ENCODE results near the gene SPATA18.

Gene SPATA18

GRCh38 chr4:52051213-52051614 is at the start of gene SPATA18:
SPATA18 (plus strand) TSS chr4:52051304; CDS start chr4:52051705, 401 bp downstream.
- DNase-seq (peak; percentile 11), ATAC-seq (no peak)

GRCh38 chr4:52001616-52002015 is 49.5 kb upstream of the SPATA18 start:
- ATAC-seq: no peak
- no peak for DNase-seq

DNA sequence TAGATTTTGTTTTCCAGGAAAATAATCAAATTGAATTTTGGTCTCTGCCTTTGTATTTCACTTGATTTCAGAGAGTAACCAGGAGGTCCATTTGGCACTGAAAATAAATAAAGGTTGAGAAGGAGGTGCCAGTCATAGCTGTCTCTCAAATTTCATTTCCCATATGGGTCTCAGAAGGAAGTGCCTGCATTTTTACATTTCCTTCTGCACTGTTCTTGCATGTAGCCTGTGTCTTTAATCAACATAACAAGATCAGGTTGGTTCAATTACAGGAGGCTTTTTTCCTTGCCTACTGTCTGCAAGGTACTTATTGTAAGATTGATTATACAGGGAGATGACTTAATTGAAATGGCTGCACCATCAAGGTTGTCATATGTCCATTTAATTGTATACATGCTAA is 46.7 kb upstream of the SPATA18 start:
- no peak for DNase-seq
- ATAC-seq: no peak

GRCh38 chr4:52005604-52006273 is 45.4 kb upstream of the SPATA18 start:
- DNase-seq: no peak
- ATAC-seq: no peak

DNA sequence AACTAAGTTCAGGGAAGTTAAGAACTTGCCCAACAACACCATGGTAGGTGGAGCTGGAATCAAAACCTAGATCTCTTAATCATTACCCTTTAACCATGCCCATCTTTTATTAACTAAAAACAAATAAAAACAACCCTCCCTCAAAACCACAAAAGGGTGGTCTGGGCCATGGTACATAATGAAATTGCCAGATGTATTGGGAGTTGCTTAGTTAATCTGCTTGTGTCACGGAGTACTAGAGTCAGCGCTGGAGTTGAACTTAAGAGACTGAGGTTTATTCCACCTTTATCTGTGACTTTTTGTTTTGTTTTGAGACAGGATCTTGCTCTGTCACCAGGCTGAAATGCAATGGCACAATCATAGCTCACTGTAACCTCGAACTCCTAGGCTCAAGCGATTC is 44.2 kb upstream of the SPATA18 start:
- DNase-seq (no peak), ATAC-seq (no peak)

DNA sequence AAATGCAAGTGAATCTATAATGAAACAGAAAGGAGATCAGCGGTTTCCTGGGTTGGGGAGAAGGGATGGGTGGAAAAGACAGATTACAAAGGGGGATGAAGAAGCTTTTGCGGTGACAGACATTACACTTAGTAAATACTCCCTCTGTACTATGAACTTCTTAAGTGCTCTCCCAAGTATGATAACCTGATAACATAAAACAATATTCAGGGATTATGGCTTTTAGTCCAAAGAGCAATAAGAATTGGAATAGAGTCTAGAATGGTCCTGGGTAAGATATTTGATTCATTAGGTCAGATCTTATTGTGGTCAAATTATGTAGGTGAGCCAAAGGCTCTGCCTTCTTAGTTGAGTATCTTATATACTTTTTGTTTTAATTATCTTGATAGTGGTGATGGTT is 40.1 kb upstream of the SPATA18 start:
- ATAC-seq (no peak), DNase-seq (no peak)

DNA sequence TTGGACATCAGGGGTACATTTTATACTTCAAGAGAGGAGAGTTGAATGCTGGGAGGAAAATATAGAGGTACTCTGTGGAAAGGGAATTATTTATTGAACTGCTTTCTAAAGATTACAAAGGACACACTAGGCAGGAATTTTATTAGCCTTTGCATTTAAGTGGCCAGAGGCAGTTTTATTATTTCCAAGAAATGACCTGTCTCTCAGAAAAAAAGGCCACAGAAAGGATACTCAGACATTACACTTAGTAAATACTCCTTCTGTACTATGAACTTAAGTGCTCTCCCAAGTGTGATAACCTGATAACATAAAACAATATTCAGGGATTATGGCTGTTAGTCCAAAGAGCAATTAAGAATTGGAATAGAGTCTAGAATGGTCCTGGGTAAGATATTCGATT is 38.5 kb upstream of the SPATA18 start:
- DNase-seq (no peak), ATAC-seq (no peak)

GRCh38 chr4:52014903-52015302 is 36.2 kb upstream of the SPATA18 start:
- no peak for ATAC-seq
- DNase-seq: no peak

DNA sequence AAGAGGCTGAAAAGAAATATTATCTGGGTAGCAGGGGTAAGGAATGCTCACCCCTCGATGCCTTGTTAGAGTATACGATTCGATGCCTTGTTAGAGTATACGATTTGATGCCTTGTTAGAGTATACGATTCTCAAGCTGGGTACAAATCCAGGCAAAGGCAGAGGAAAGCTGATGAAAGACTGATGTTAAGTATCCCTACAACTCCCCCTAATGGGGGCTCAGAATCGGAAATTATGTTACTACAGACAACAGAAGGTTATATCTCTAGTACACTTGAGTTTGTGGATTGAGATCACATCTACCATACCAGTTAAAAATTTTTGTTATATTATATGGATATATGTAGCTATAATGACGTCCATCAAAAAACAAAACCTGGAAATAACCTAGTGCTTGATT is 35.7 kb upstream of the SPATA18 start:
- no peak for ATAC-seq
- no peak for DNase-seq

DNA sequence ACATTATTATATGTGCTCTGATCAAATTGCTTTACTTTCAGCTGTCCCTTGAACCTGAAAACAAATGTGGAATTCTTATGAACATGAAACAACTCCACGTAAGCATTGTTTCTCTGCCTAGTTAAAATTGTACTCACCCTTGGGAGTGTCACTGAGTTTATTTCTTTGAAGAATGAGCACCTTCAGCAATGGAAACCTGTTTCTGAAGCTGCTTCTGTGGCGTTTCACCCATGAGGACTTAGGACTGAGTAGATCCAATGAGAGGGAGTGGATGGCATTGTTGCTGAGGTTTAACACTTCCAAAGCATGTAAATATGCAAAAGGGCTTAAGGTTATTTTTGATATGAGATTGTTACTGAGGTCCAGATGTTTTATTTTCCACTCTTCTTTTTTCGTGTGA is 34.1 kb upstream of the SPATA18 start:
- DNase-seq (no peak), ATAC-seq (no peak)

DNA sequence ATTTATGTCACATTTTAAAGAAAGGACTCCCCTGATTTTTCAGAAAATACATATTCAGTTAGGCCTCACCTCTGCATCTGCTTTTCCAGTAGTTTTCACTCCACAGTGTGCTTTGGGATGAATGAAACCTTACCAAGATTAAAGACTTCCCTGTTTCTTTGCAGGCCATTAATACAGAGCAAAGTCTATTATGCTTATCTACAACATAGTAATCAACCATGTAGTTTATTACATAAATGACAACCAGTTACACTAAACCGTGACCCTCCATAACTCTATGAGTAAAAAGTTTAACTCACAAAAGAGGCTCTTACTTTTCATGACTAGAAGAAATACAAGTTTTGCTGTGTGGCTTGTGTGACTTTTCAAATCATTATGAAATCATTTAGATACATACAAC is 33.3 kb upstream of the SPATA18 start:
- ATAC-seq (no peak), DNase-seq (no peak)

- ATAC-seq: no peak
- DNase-seq: no peak
Observed at GRCh38 chr4:52019936-52020657, 31.0 kb upstream of the SPATA18 start, which contains the start of gene LRRC66. LRRC66 (minus strand) TSS chr4:52020363; CDS start chr4:52017613, 2,750 bp downstream.

GRCh38 chr4:52028970-52029369 is 22.1 kb upstream of the SPATA18 start:
- DNase-seq: no peak
- no peak for ATAC-seq

DNA sequence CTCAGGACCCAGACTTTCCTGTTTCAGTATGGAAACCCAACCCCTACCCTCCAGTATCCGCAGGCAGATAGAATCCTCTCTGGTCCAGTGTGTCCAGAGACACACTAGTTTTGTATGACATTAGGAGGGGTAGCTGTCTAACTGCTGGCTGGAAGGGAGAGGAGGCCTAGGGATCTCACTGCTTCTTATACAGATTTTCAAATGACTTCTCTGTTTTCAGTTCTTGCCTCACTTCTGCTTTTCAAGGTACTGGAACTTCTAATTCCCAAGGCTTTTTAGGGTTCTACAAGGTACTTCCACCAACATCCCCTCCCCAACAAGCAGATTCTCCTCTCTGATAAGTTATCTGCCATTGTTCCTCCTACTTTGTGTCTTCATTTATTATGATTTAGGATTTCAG is 19.1 kb upstream of the SPATA18 start:
- ATAC-seq: no peak

DNA sequence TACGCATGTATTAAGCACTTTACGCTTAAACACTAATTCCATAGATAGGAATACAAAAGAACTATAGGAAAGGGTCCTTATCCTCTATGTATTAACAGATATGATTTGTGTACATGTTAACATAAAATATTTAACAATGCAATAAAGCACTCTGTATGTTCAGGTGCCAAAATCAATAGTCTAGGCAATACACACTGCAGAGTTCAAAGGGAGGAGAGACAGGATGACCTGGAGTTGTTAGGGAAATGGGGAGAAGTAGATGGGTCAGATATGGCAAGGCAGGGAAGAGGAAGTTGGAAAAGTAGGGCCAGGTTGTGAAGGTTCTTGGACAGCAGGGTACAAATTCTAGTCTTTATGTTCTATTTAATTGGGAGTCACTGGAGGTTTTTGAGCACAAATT is 15.9 kb upstream of the SPATA18 start:
- ATAC-seq (no peak), DNase-seq (no peak)

More for the DNA sequence above, 19.1 kb upstream of the SPATA18 start:
- DNase-seq: no peak

GRCh38 chr4:52036886-52037530 is 14.1 kb upstream of the SPATA18 start:
- ATAC-seq: no peak

DNA sequence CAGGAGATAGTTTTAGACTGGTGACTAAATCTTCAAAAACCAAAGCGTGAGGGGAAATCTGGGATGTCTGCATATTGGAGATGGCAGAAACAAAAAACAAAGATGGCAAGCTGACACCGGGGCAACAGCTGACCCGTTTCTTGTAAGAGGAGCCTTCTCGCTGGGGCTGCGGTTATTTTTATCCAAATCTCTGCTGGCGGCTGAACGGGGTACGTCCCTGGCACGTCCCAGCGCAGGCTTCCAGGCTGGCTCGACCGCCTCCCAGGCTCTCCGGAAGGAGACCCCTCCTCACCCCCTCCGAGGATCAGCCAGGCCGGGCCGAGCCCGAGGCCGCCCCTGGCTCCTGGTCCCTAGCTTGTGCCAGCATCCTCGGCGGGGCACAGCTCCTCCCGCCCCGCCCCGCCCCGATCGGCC is 13.4 kb upstream of the SPATA18 start:
- DNase-seq: no peak
- ATAC-seq: peak; percentile 47

More at GRCh38 chr4:52036886-52037530, 14.1 kb upstream of the SPATA18 start:
- no peak for DNase-seq

- peak; percentile 80 for DNase-seq
- ATAC-seq: peak; percentile 93
Observed at GRCh38 chr4:52038103-52038912, 12.8 kb upstream of the SPATA18 start, which contains the start of gene SGCB. SGCB (minus strand) TSS chr4:52038299; CDS start chr4:52038259, 40 bp downstream.

- no peak for ATAC-seq
- no peak for DNase-seq
Observed at GRCh38 chr4:52045028-52045427, 6.1 kb upstream of the SPATA18 start.

GRCh38 chr4:52049266-52049665 is 1.8 kb upstream of the SPATA18 start:
- DNase-seq (no peak), ATAC-seq (no peak)

DNA sequence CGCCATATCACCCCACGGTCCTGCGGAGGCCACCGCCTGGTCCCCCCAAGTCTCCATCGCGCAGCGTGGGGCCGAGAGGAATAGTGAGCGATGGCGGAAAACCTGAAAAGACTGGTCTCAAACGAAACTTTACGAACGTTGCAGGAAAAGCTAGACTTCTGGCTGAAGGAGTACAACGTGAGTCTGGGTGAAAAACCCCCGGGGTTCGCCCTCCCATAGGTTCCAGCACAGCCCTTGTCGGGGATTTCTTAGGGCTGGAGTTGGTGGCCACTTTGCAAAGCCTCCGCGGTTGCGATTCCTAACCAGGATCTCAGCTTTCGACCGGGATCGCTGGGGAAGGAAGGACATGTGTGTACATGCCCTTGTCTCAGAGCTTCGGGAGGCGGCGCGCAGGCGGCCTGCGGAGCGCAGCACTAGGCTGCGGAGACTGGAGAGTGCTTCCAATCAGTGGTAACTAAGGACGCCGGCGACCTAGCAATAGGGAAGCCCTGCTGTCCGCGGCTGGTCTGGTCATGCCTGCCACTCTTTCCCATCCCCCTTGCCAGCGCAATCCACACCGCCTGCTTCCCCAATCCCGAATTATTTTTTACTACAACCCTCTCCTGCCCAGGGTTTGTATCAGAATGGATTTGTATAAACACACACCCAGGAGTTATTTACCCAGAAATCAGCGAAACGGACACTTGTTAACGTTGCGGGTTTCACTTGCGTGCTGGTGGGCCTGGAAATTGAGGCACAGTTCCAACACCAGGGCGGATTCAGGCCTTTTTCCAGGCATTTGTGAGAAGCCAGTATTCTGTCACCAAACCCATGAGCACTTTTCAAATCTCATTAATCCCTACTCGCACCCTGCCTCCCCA is 741 bp downstream of the SPATA18 start:
- DNase-seq: peak; percentile 16
- ATAC-seq: peak; percentile 36

Data from stimulated activated naive CD8-positive, alpha-beta T cell treated with anti-CD3 and anti-CD28 coated beads, Interleukin-15, Interleukin-2, amounts not matched to agents 100 U/mL and 50 U/mL, for 24 hours (primary cell).